Ovary (tissue), 9 donors: Measurements from ENCODE around the gene TM9SF4. TPM values are rescaled to one million over a fixed set of nuclear protein-coding genes. Genes with fewer than 3 reads are reported as not detected.

ENCODE experiments used
- DNase-seq, 5 donors: peaks; one replicate each; pipeline ENCODE4 v3.0.0-alpha.2; 2019 to 2020
- H3K27ac ChIP-seq, 2 donors: fragments of 200-600 bp; one replicate each; pipeline versions ENCODE4 v1.5.1 to v1.8.0; 2019 to 2022
- H3K27me3 ChIP-seq: fragments of 200-600 bp; one replicate; pipeline ENCODE4 v1.8.0; 2022
- H3K36me3 ChIP-seq: fragments of 200-600 bp; sonication (generic); one replicate; pipeline ENCODE4 v1.5.1; 2019
- H3K4me1 ChIP-seq: one replicate; pipeline ENCODE4 v1.8.1; 2013; ENCODE audit warnings: mild to moderate bottlenecking, moderate library complexity; ENCODE audit not compliant: insufficient read depth
- H3K4me3 ChIP-seq: fragments of 200-600 bp; sonication (generic); one replicate; pipeline ENCODE4 v1.5.1; 2017
- H3K9me3 ChIP-seq, 2 donors: fragments of 200-600 bp in 1 of 2; sonication (generic) in 1 of 2; one replicate each; pipeline versions ENCODE4 v1.5.1 to v1.8.1; 2013 to 2019; ENCODE audit warnings: mild to moderate bottlenecking in 1 of 2, moderate library complexity in 1 of 2
- CTCF ChIP-seq, 3 donors: fragments of 450-650 bp in 2 of 3; fragments of 200-600 bp in 1 of 3; IDR thresholded peaks; one replicate each; pipeline versions ENCODE4 v1.5.1 to v1.8.0; 2016 to 2022; ENCODE audit warnings: antibody characterized with exemption in 3 of 3, mild to moderate bottlenecking in 1 of 3
- EP300 ChIP-seq: sonication (generic); formaldehyde crosslinking; IDR thresholded peaks from one replicate; pipeline ENCODE4 v1.6.1; 2017; ENCODE audit warnings: antibody characterized with exemption
- POLR2A ChIP-seq: fragments of 450-650 bp; IDR thresholded peaks from one replicate; pipeline ENCODE4 v1.6.1; 2017; ENCODE audit warnings: antibody characterized with exemption, mild to moderate bottlenecking, moderate library complexity
- WGBS, 3 donors: extraction: QIAGEN DNeasy Blood & Tissue Kit in 1 of 3; methylation state at CpG; one replicate each; pipeline versions ENCODE4 v1.1.5 to v1.1.7; 2013 to 2017; 5-methylcytosine and 5-hydroxymethylcytosine counted together
- intact Hi-C, 4 donors: fragments of 100-400 bp; cut with DNase I; formaldehyde crosslinking; loops; one replicate each; pipeline versions ENCODE4 v1.11.0 to v1.15.1; 2022 to 2023
- polyA plus RNA-seq, 2 donors: library from polyadenylated mRNA; stranded (reverse); fragments of 200-250 nt in 1 of 2; fragments of 350-450 nt in 1 of 2; fragmentation: Illumina TruSeq in 1 of 2; extraction: RNeasy Lipid Tissue Mini Kit (QIAGEN cat#74804) in 1 of 2; gene quantifications; one replicate each; pipeline ENCODE4 v1.2.3, GENCODE V29; 2013 to 2014
- total RNA-seq, 7 donors: library from RNA; depleted of rRNA in 2 of 7; stranded (reverse); fragments of >200 nt in 2 of 7; fragmentation: NEBNext Ultra II Directional in 3 of 7; extraction: Animal tissue kit (Norgen Biotek cat#: 25700) in 3 of 7; gene quantifications; one replicate each; pipeline versions ENCODE4 v1.1.0 to v1.2.4, GENCODE V29; 2016 to 2023
- donor health status: DM: no; HTN: no; CAD: no; lungs with moderate emphysema.
- donor health status: DM: no; HTN: no; CAD: no.
- donor health status: Bipolar disorder and iron deficiency.
- donor health status: DM: yes; HTN: yes; CAD: no.
- donor health status: DM: no; HTN: no; CAD: no.
- donor health status: DM: yes; HTN: yes; CAD: no.

Gene TM9SF4
- total and polyA plus RNA-seq, 9 donors = 16.2 to 51.0 (median 37.2) TPM

GRCh38 chr20:32157611-32158010, 48.1 kb downstream of the TM9SF4 start:
- 91 to 92% (median 92%) methylated on average over 14 of the region's 14 CpGs for WGBS, 3 donors
- H3K36me3 ChIP-seq = no peaks in the 10 kb centered on the region
- no peaks in the 10 kb centered on the region for H3K27me3 ChIP-seq
- TF ChIP-seq POLR2A (no peak), CTCF (IDR thresholded peaks at IDR 0.05) (no peak), EP300 (no peak)
- H3K9me3 ChIP-seq = no peaks in the 10 kb centered on the region
- intact Hi-C loops = no loop called here
- no peak overlapping the region for H3K27ac ChIP-seq
- no peaks in the 10 kb centered on the region for H3K4me1 ChIP-seq
- DNase-seq = peak in 2 of 5 donors; percentile 17 to 26
- H3K4me3 ChIP-seq = no peak overlapping the region

GRCh38 chr20:32158351-32158750, 48.8 kb downstream of the TM9SF4 start:
- no peaks in the 10 kb centered on the region for H3K9me3 ChIP-seq
- DNase-seq = peak in 2 of 5 donors; percentile 17 to 18
- 90 to 94% (median 93%) methylated on average over 11 of the region's 11 CpGs for WGBS, 3 donors
- H3K4me1 ChIP-seq = no peaks in the 10 kb centered on the region
- TF ChIP-seq EP300 (no peak), POLR2A (no peak)
- intact Hi-C loops = no loop called here
- H3K4me3 ChIP-seq = no peak overlapping the region
- H3K27ac ChIP-seq = no peak overlapping the region
- no peaks in the 10 kb centered on the region for H3K36me3 ChIP-seq
- H3K27me3 ChIP-seq = no peaks in the 10 kb centered on the region

- TF ChIP-seq POLR2A (no peak), CTCF (IDR thresholded peaks at IDR 0.05) (no peak), EP300 (no peak)
- H3K36me3 ChIP-seq = no peaks in the 10 kb centered on the region
- no peaks in the 10 kb centered on the region for H3K9me3 ChIP-seq
- H3K4me3 ChIP-seq = no peak overlapping the region
- H3K27me3 ChIP-seq = no peaks in the 10 kb centered on the region
- no peaks in the 10 kb centered on the region for H3K4me1 ChIP-seq
- intact Hi-C loops = no loop called here
- 93 to 95% (median 93%) methylated on average over 4 of the region's 4 CpGs for WGBS, 3 donors
- H3K27ac ChIP-seq = no peak overlapping the region
- peak in 1 of 5 donors; percentile 17 for DNase-seq
Observed at GRCh38 chr20:32158943-32159660, 49.6 kb downstream of the TM9SF4 start.

GRCh38 chr20:32159766-32160221, 50.3 kb downstream of the TM9SF4 start:
- Histone ChIP-seq H3K9me3 (no peaks in the 10 kb centered on the region), H3K27me3 (no peaks in the 10 kb centered on the region), H3K4me3 (no peak overlapping the region), H3K27ac (no peak overlapping the region), H3K4me1 (no peaks in the 10 kb centered on the region), H3K36me3 (no peaks in the 10 kb centered on the region)
- TF ChIP-seq POLR2A (no peak), CTCF (IDR thresholded peaks at IDR 0.05) (no peak), EP300 (no peak)
- intact Hi-C loops = no loop called here
- WGBS, 3 donors = 69 to 87% (median 79%) methylated on average over 5 of the region's 5 CpGs
- peak in 1 of 5 donors; percentile 15 for DNase-seq

GRCh38 chr20:32160341-32160740, 50.8 kb downstream of the TM9SF4 start:
- H3K36me3 ChIP-seq = no peaks in the 10 kb centered on the region
- no peaks in the 10 kb centered on the region for H3K9me3 ChIP-seq
- WGBS, 3 donors = 89 to 92% (median 91%) methylated on average over 5 of the region's 5 CpGs
- H3K27ac ChIP-seq = no peak overlapping the region
- no peak overlapping the region for H3K4me3 ChIP-seq
- TF ChIP-seq POLR2A (no peak), CTCF (IDR thresholded peaks at IDR 0.05) (no peak), EP300 (no peak)
- H3K4me1 ChIP-seq = peaks cover 4% of the 10 kb centered on the region
- no peaks in the 10 kb centered on the region for H3K27me3 ChIP-seq
- no peak for DNase-seq
- intact Hi-C loops = no loop called here
